SU-DHL-6 (cell line): ENCODE results near the gene TMEM207.

Experiments
- H2AFZ ChIP-seq: fragments of 200-600 bp; sonication (generic); 2 replicates; pipeline ENCODE4 v1.6.1; 2014; ENCODE audit warnings: low read depth, mild to moderate bottlenecking, moderate library complexity, mixed read lengths, antibody characterized with exemption, low read length; ENCODE audit not compliant: severe bottlenecking
- H3F3A ChIP-seq: fragments of 200-600 bp; shearing (Covaris generic); 2 replicates; pipeline ENCODE4 v1.6.0; 2016; ENCODE audit warnings: antibody characterized with exemption, mild to moderate bottlenecking; ENCODE audit not compliant: insufficient read depth
- H3K27ac ChIP-seq: fragments of 200-600 bp; sonication (generic); 2 replicates; pipeline ENCODE4 v1.5.1; 2016; ENCODE audit warnings: low read depth, mild to moderate bottlenecking, low read length, moderate library complexity, mixed read lengths
- H3K27me3 ChIP-seq: fragments of 200-600 bp; sonication (generic), shearing (Covaris generic); 2 replicates; pipeline ENCODE4 v1.6.0; 2014; ENCODE audit warnings: mild to moderate bottlenecking, low read length
- H3K36me3 ChIP-seq: fragments of 200-600 bp; sonication (generic); 2 replicates; pipeline ENCODE4 v1.6.1; 2014; ENCODE audit warnings: mild to moderate bottlenecking, low read length, mixed read lengths
- H3K4me2 ChIP-seq: fragments of 300-600, 200-600 bp; shearing (Covaris generic), sonication (generic); 2 replicates; pipeline ENCODE4 v1.6.0; 2014; ENCODE audit warnings: low read length, low read depth, mild to moderate bottlenecking; ENCODE audit not compliant: poor library complexity, severe bottlenecking
- H3K4me3 ChIP-seq: fragments of 200-600 bp; sonication (generic); 2 replicates; pipeline ENCODE4 v1.5.1; 2014; ENCODE audit warnings: antibody characterized with exemption, low read length, mild to moderate bottlenecking, mixed read lengths; ENCODE audit not compliant: insufficient read depth, poor library complexity, severe bottlenecking
- H3K79me2 ChIP-seq: fragments of 200-600 bp; sonication (generic); 2 replicates; pipeline ENCODE4 v1.6.1; 2014; ENCODE audit warnings: mild to moderate bottlenecking, low read length, moderate library complexity; ENCODE audit not compliant: insufficient read depth
- H3K9ac ChIP-seq: fragments of 200-600 bp; sonication (generic); 2 replicates; pipeline ENCODE4 v1.7.0; 2014; ENCODE audit warnings: mild to moderate bottlenecking, low read length
- H3K9me2 ChIP-seq: fragments of 200-600 bp; sonication (generic); replicated peaks from 2 replicates; pipeline ENCODE4 v1.6.1; 2014; ENCODE audit warnings: low read length; ENCODE audit not compliant: insufficient read depth
- H3K9me3 ChIP-seq: fragments of 200-600 bp; sonication (generic); 2 replicates; pipeline ENCODE4 v1.6.1; 2014; ENCODE audit warnings: low read length, mixed read lengths; ENCODE audit not compliant: insufficient read depth
- H4K20me1 ChIP-seq: fragments of 200-600 bp; sonication (generic); 2 replicates; pipeline ENCODE4 v1.6.1; 2014; ENCODE audit warnings: low read depth, mild to moderate bottlenecking, antibody characterized with exemption, low read length, moderate library complexity, mixed read lengths
- CTCF ChIP-seq: fragments of 200-600 bp; sonication (generic); IDR thresholded peaks from one replicate; pipeline ENCODE4 v1.5.1; 2017; ENCODE audit warnings: antibody characterized with exemption, mild to moderate bottlenecking, low read length, moderate library complexity; ENCODE audit not compliant: insufficient read depth, poor library complexity, severe bottlenecking
- EZH2phosphoT487 ChIP-seq: fragments of 200-600 bp; sonication (generic), shearing (Covaris generic); conservative IDR thresholded peaks from 2 replicates; pipeline ENCODE4 v1.6.1; 2018; ENCODE audit warnings: mild to moderate bottlenecking, antibody characterized with exemption, low read length, moderate library complexity, mixed read lengths

The TMEM207 gene

GRCh38 chr3:190397889-190398288, 51.8 kb downstream of the TMEM207 start:
- Histone ChIP-seq H3K4me2 (no peak overlapping the region), H4K20me1 (no peaks in the 10 kb centered on the region), H3K79me2 (no peaks in the 10 kb centered on the region), H3K27ac (no peak overlapping the region), H3K9ac (no peak overlapping the region), H3K4me3 (no peak overlapping the region), H2AFZ (no peak overlapping the region), H3K9me3 (no peaks in the 10 kb centered on the region), H3F3A (no peaks in the 10 kb centered on the region), H3K9me2 (no peaks in the 10 kb centered on the region), H3K27me3 (no peaks in the 10 kb centered on the region), H3K36me3 (no peaks in the 10 kb centered on the region)
- TF ChIP-seq EZH2phosphoT487 (no peak), CTCF (no peak)

- H3K27ac ChIP-seq, result no peak overlapping the region
- TF ChIP-seq CTCF (no peak), EZH2phosphoT487 (no peak)
- no peak overlapping the region for H2AFZ ChIP-seq
- H3F3A ChIP-seq, result no peaks in the 10 kb centered on the region
- no peaks in the 10 kb centered on the region for H3K79me2 ChIP-seq
- no peak overlapping the region for H3K4me2 ChIP-seq
- H3K9me3 ChIP-seq, result no peaks in the 10 kb centered on the region
- no peak overlapping the region for H3K4me3 ChIP-seq
- no peaks in the 10 kb centered on the region for H3K9me2 ChIP-seq
- no peaks in the 10 kb centered on the region for H4K20me1 ChIP-seq
- no peak overlapping the region for H3K9ac ChIP-seq
- no peaks in the 10 kb centered on the region for H3K36me3 ChIP-seq
- no peaks in the 10 kb centered on the region for H3K27me3 ChIP-seq
These were observed 53.7 kb downstream of the TMEM207 start for GRCh38 chr3:190396001-190396400.

GRCh38 chr3:190388703-190389102, 61.0 kb downstream of the TMEM207 start:
- H3K9ac ChIP-seq, result no peak overlapping the region
- TF ChIP-seq CTCF, result no peak
- TF ChIP-seq EZH2phosphoT487, result no peak
- no peak overlapping the region for H2AFZ ChIP-seq
- no peaks in the 10 kb centered on the region for H3K9me2 ChIP-seq
- no peaks in the 10 kb centered on the region for H3K27me3 ChIP-seq
- H3K4me2 ChIP-seq, result no peak overlapping the region
- H3K79me2 ChIP-seq, result no peaks in the 10 kb centered on the region
- no peak overlapping the region for H3K27ac ChIP-seq
- H3K9me3 ChIP-seq, result no peaks in the 10 kb centered on the region
- H4K20me1 ChIP-seq, result no peaks in the 10 kb centered on the region
- H3K36me3 ChIP-seq, result no peaks in the 10 kb centered on the region
- H3K4me3 ChIP-seq, result no peak overlapping the region
- H3F3A ChIP-seq, result no peaks in the 10 kb centered on the region
